ENCODE measurements around the gene DPP10.
"Not testable (repeated sequence)": the region's sequence is repeated elsewhere in the genome, so short reads cannot be mapped to it uniquely, and the experiment has no call there.

DPP10 gene

GRCh38 chr2:114940785-114941458, 498.5 kb downstream of the DPP10 start:
- H3K36me3 ChIP-seq (ENCODE audit: insufficient read depth, low read length): no peaks in the 10 kb centered on the region
- H3K27ac ChIP-seq (ENCODE audit: low read depth, low read length): no peak overlapping the region
- H3K27me3 ChIP-seq (ENCODE audit: insufficient read depth, low read length): no peaks in the 10 kb centered on the region
- H3K4me3 ChIP-seq (ENCODE audit: low read depth, low read length): no peak overlapping the region
- no peaks in the 10 kb centered on the region for H3K79me2 ChIP-seq (ENCODE audit: control insufficient read depth, insufficient read depth, low read length, unreplicated experiment)
- no peaks in the 10 kb centered on the region for H3K4me1 ChIP-seq (ENCODE audit: control insufficient read depth, insufficient read depth, low read length, unreplicated experiment)
- H2AFZ ChIP-seq (ENCODE audit: low read length, unreplicated experiment): no peak overlapping the region

- Histone ChIP-seq H2AFZ (ENCODE audit: low read length, unreplicated experiment) (no peak overlapping the region), H3K4me1 (ENCODE audit: control insufficient read depth, insufficient read depth, low read length, unreplicated experiment) (no peaks in the 10 kb centered on the region), H3K27me3 (ENCODE audit: insufficient read depth, low read length) (no peaks in the 10 kb centered on the region), H3K36me3 (ENCODE audit: insufficient read depth, low read length) (no peaks in the 10 kb centered on the region), H3K4me3 (ENCODE audit: low read depth, low read length) (no peak overlapping the region), H3K79me2 (ENCODE audit: control insufficient read depth, insufficient read depth, low read length, unreplicated experiment) (no peaks in the 10 kb centered on the region), H3K27ac (ENCODE audit: low read depth, low read length) (no peak overlapping the region)
Observed at GRCh38 chr2:114949228-114949804, 506.9 kb downstream of the DPP10 start.

- H3K27ac ChIP-seq (ENCODE audit: low read depth, low read length): no peak overlapping the region
- H2AFZ ChIP-seq (ENCODE audit: low read length, unreplicated experiment): no peak overlapping the region
- no peaks in the 10 kb centered on the region for H3K36me3 ChIP-seq (ENCODE audit: insufficient read depth, low read length)
- H3K79me2 ChIP-seq (ENCODE audit: control insufficient read depth, insufficient read depth, low read length, unreplicated experiment): no peaks in the 10 kb centered on the region
- H3K27me3 ChIP-seq (ENCODE audit: insufficient read depth, low read length): no peaks in the 10 kb centered on the region
- no peak overlapping the region for H3K4me3 ChIP-seq (ENCODE audit: low read depth, low read length)
- no peaks in the 10 kb centered on the region for H3K4me1 ChIP-seq (ENCODE audit: control insufficient read depth, insufficient read depth, low read length, unreplicated experiment)
Observed at GRCh38 chr2:114960389-114960788, 517.9 kb downstream of the DPP10 start.

GRCh38 chr2:114962532-114962931, 520.1 kb downstream of the DPP10 start:
- no peak overlapping the region for H3K4me3 ChIP-seq (ENCODE audit: low read depth, low read length)
- no peaks in the 10 kb centered on the region for H3K36me3 ChIP-seq (ENCODE audit: insufficient read depth, low read length)
- no peaks in the 10 kb centered on the region for H3K27me3 ChIP-seq (ENCODE audit: insufficient read depth, low read length)
- H3K79me2 ChIP-seq (ENCODE audit: control insufficient read depth, insufficient read depth, low read length, unreplicated experiment): no peaks in the 10 kb centered on the region
- H3K27ac ChIP-seq (ENCODE audit: low read depth, low read length): no peak overlapping the region
- H3K4me1 ChIP-seq (ENCODE audit: control insufficient read depth, insufficient read depth, low read length, unreplicated experiment): no peaks in the 10 kb centered on the region
- no peak overlapping the region for H2AFZ ChIP-seq (ENCODE audit: low read length, unreplicated experiment)

- Histone ChIP-seq H3K27me3 (ENCODE audit: insufficient read depth, low read length) (no peaks in the 10 kb centered on the region), H3K4me3 (ENCODE audit: low read depth, low read length) (no peak overlapping the region), H2AFZ (ENCODE audit: low read length, unreplicated experiment) (no peak overlapping the region), H3K4me1 (ENCODE audit: control insufficient read depth, insufficient read depth, low read length, unreplicated experiment) (no peaks in the 10 kb centered on the region), H3K36me3 (ENCODE audit: insufficient read depth, low read length) (no peaks in the 10 kb centered on the region), H3K27ac (ENCODE audit: low read depth, low read length) (no peak overlapping the region), H3K79me2 (ENCODE audit: control insufficient read depth, insufficient read depth, low read length, unreplicated experiment) (no peaks in the 10 kb centered on the region)
Observed at GRCh38 chr2:114968748-114969400, 526.4 kb downstream of the DPP10 start.

GRCh38 chr2:115004321-115004720, 561.9 kb downstream of the DPP10 start:
- not testable (repeated sequence) for H3K36me3 ChIP-seq (ENCODE audit: insufficient read depth, low read length); H3K4me3 ChIP-seq (ENCODE audit: low read depth, low read length); H3K4me1 ChIP-seq (ENCODE audit: control insufficient read depth, insufficient read depth, low read length, unreplicated experiment); H2AFZ ChIP-seq (ENCODE audit: low read length, unreplicated experiment); H3K27me3 ChIP-seq (ENCODE audit: insufficient read depth, low read length); H3K27ac ChIP-seq (ENCODE audit: low read depth, low read length); H3K79me2 ChIP-seq (ENCODE audit: control insufficient read depth, insufficient read depth, low read length, unreplicated experiment)

GRCh38 chr2:115011721-115012120, 569.3 kb downstream of the DPP10 start:
- Histone ChIP-seq H3K27ac (ENCODE audit: low read depth, low read length) (no peak overlapping the region), H2AFZ (ENCODE audit: low read length, unreplicated experiment) (no peak overlapping the region), H3K36me3 (ENCODE audit: insufficient read depth, low read length) (no peaks in the 10 kb centered on the region), H3K4me3 (ENCODE audit: low read depth, low read length) (no peak overlapping the region), H3K27me3 (ENCODE audit: insufficient read depth, low read length) (no peaks in the 10 kb centered on the region), H3K4me1 (ENCODE audit: control insufficient read depth, insufficient read depth, low read length, unreplicated experiment) (no peaks in the 10 kb centered on the region), H3K79me2 (ENCODE audit: control insufficient read depth, insufficient read depth, low read length, unreplicated experiment) (no peaks in the 10 kb centered on the region)

- H3K79me2 ChIP-seq (ENCODE audit: control insufficient read depth, insufficient read depth, low read length, unreplicated experiment); H2AFZ ChIP-seq (ENCODE audit: low read length, unreplicated experiment); H3K4me3 ChIP-seq (ENCODE audit: low read depth, low read length); H3K36me3 ChIP-seq (ENCODE audit: insufficient read depth, low read length); H3K4me1 ChIP-seq (ENCODE audit: control insufficient read depth, insufficient read depth, low read length, unreplicated experiment); H3K27me3 ChIP-seq (ENCODE audit: insufficient read depth, low read length); H3K27ac ChIP-seq (ENCODE audit: low read depth, low read length): not testable (repeated sequence)
Observed at GRCh38 chr2:115022013-115022412, 579.6 kb downstream of the DPP10 start.

GRCh38 chr2:115034801-115035200, 592.4 kb downstream of the DPP10 start:
- Histone ChIP-seq H3K4me1 (ENCODE audit: control insufficient read depth, insufficient read depth, low read length, unreplicated experiment) (no peaks in the 10 kb centered on the region), H3K4me3 (ENCODE audit: low read depth, low read length) (no peak overlapping the region), H2AFZ (ENCODE audit: low read length, unreplicated experiment) (no peak overlapping the region), H3K27me3 (ENCODE audit: insufficient read depth, low read length) (no peaks in the 10 kb centered on the region), H3K36me3 (ENCODE audit: insufficient read depth, low read length) (no peaks in the 10 kb centered on the region), H3K79me2 (ENCODE audit: control insufficient read depth, insufficient read depth, low read length, unreplicated experiment) (no peaks in the 10 kb centered on the region), H3K27ac (ENCODE audit: low read depth, low read length) (no peak overlapping the region)

GRCh38 chr2:115036818-115037217, 594.4 kb downstream of the DPP10 start:
- H2AFZ ChIP-seq (ENCODE audit: low read length, unreplicated experiment): no peak overlapping the region
- H3K4me3 ChIP-seq (ENCODE audit: low read depth, low read length): no peak overlapping the region
- no peak overlapping the region for H3K27ac ChIP-seq (ENCODE audit: low read depth, low read length)
- no peaks in the 10 kb centered on the region for H3K4me1 ChIP-seq (ENCODE audit: control insufficient read depth, insufficient read depth, low read length, unreplicated experiment)
- H3K79me2 ChIP-seq (ENCODE audit: control insufficient read depth, insufficient read depth, low read length, unreplicated experiment): no peaks in the 10 kb centered on the region
- H3K36me3 ChIP-seq (ENCODE audit: insufficient read depth, low read length): no peaks in the 10 kb centered on the region
- H3K27me3 ChIP-seq (ENCODE audit: insufficient read depth, low read length): no peaks in the 10 kb centered on the region

- no peak overlapping the region for H2AFZ ChIP-seq (ENCODE audit: low read length, unreplicated experiment)
- no peaks in the 10 kb centered on the region for H3K79me2 ChIP-seq (ENCODE audit: control insufficient read depth, insufficient read depth, low read length, unreplicated experiment)
- H3K36me3 ChIP-seq (ENCODE audit: insufficient read depth, low read length): no peaks in the 10 kb centered on the region
- no peaks in the 10 kb centered on the region for H3K27me3 ChIP-seq (ENCODE audit: insufficient read depth, low read length)
- no peaks in the 10 kb centered on the region for H3K4me1 ChIP-seq (ENCODE audit: control insufficient read depth, insufficient read depth, low read length, unreplicated experiment)
- no peak overlapping the region for H3K4me3 ChIP-seq (ENCODE audit: low read depth, low read length)
- no peak overlapping the region for H3K27ac ChIP-seq (ENCODE audit: low read depth, low read length)
Observed at GRCh38 chr2:115057473-115057872, 615.0 kb downstream of the DPP10 start.
